A673 (cell line): ENCODE data around the gene PGAP3.

Source experiments
- EZH2 ChIP-seq: fragments of 200-600 bp; sonication (generic); IDR thresholded peaks from 2 replicates; pipeline ENCODE4 v1.6.1; 2017; ENCODE audit warnings: borderline replicate concordance, low read depth, mild to moderate bottlenecking, mixed read lengths, antibody characterized with exemption, low read length; ENCODE audit not compliant: poor library complexity, severe bottlenecking
- TF ChIP-seq, protein P1 (sequence below): fragments of 300-800, 200-600 bp; sonication (generic); conservative IDR thresholded peaks from 2 replicates; pipeline ENCODE4 v1.5.1; 2017; ENCODE audit warnings: low read depth, mild to moderate bottlenecking, antibody characterized with exemption, low read length, moderate library complexity, mixed read lengths

DNA sequence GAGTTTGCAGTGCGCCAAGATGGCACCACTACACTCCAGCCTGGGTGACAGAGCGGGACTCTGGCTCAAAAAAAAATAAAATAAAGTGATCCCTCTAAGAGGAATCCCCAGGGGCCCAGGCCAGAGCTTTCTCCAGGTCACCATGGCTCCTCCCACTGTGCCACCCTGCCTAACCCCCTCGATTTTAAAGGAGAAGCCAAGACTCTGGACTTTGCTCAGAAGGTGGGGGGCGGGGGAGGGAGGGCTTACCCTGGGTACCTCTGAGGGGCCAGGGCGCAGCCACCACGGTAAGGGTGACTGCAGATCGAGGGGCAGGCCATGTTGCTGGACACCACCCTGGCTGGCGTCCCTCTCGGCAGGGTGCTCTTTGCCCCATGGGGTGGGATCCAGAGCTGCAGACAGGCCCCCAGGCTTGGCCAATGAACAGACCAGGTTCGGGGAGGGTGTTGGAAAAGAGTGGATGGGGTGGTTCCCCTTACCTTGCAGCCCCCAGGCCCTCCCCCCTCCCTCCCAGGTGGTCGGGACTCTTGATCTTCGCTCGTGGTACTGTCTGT, 49.4 kb upstream of the PGAP3 start:
- TF ChIP-seq, protein P1, sequence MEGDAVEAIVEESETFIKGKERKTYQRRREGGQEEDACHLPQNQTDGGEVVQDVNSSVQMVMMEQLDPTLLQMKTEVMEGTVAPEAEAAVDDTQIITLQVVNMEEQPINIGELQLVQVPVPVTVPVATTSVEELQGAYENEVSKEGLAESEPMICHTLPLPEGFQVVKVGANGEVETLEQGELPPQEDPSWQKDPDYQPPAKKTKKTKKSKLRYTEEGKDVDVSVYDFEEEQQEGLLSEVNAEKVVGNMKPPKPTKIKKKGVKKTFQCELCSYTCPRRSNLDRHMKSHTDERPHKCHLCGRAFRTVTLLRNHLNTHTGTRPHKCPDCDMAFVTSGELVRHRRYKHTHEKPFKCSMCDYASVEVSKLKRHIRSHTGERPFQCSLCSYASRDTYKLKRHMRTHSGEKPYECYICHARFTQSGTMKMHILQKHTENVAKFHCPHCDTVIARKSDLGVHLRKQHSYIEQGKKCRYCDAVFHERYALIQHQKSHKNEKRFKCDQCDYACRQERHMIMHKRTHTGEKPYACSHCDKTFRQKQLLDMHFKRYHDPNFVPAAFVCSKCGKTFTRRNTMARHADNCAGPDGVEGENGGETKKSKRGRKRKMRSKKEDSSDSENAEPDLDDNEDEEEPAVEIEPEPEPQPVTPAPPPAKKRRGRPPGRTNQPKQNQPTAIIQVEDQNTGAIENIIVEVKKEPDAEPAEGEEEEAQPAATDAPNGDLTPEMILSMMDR, result no peak
- TF ChIP-seq EZH2, result no peak
